Neutrophil (primary cell): Measurements from ENCODE around the gene DAB2IP.

Source experiments
- H3K27ac ChIP-seq: fragments of 200-600 bp; sonication (generic); 2 replicates; pipeline ENCODE4 v1.5.1; 2016; ENCODE audit warnings: mild to moderate bottlenecking, moderate library complexity
- H3K27me3 ChIP-seq: fragments of 200-600 bp; sonication (generic); 2 replicates; pipeline ENCODE4 v1.6.0; 2016; ENCODE audit warnings: mild to moderate bottlenecking
- H3K36me3 ChIP-seq: fragments of 200-600 bp; sonication (generic); 2 replicates; pipeline ENCODE4 v1.5.1; 2017
- H3K4me1 ChIP-seq, 2 experiments: fragments of 200-600 bp in 1 of 2; sonication (generic) in 1 of 2; 1 replicate in 1 of 2; 2 replicates in 1 of 2; pipeline versions ENCODE4 v1.5.1 to v1.6.1; 2013 to 2016; ENCODE audit warnings: low read depth in 1 of 2, low read length in 1 of 2, mild to moderate bottlenecking in 1 of 2, moderate library complexity in 1 of 2; ENCODE audit not compliant: control insufficient read depth in 1 of 2, insufficient read depth in 1 of 2
- H3K4me3 ChIP-seq, 2 experiments: fragments of 200-600 bp in 1 of 2; sonication (generic) in 1 of 2; 1 replicate in 1 of 2; 2 replicates in 1 of 2; pipeline ENCODE4 v1.5.1; 2013 to 2016; ENCODE audit warnings: low read depth in 1 of 2, low read length in 1 of 2, mild to moderate bottlenecking in 1 of 2, moderate library complexity in 1 of 2
- H3K9me3 ChIP-seq: fragments of 200-600 bp; sonication (generic); 2 replicates; pipeline ENCODE4 v1.5.1; 2016
- TF ChIP-seq, protein P1 (sequence below): fragments of 200-600 bp; sonication (generic); IDR thresholded peaks from 2 replicates; pipeline ENCODE4 v1.5.1; 2016; ENCODE audit warnings: antibody characterized with exemption

Gene DAB2IP

GRCh38 chr9:121774715-121775613 lies 123.5 kb downstream of the DAB2IP start:
- H3K27ac ChIP-seq: no peak overlapping the region
- no peak overlapping the region for H3K4me3 ChIP-seq
- no peaks in the 10 kb centered on the region for H3K27me3 ChIP-seq
- TF ChIP-seq, protein P1, sequence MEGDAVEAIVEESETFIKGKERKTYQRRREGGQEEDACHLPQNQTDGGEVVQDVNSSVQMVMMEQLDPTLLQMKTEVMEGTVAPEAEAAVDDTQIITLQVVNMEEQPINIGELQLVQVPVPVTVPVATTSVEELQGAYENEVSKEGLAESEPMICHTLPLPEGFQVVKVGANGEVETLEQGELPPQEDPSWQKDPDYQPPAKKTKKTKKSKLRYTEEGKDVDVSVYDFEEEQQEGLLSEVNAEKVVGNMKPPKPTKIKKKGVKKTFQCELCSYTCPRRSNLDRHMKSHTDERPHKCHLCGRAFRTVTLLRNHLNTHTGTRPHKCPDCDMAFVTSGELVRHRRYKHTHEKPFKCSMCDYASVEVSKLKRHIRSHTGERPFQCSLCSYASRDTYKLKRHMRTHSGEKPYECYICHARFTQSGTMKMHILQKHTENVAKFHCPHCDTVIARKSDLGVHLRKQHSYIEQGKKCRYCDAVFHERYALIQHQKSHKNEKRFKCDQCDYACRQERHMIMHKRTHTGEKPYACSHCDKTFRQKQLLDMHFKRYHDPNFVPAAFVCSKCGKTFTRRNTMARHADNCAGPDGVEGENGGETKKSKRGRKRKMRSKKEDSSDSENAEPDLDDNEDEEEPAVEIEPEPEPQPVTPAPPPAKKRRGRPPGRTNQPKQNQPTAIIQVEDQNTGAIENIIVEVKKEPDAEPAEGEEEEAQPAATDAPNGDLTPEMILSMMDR: no peak
- no peaks in the 10 kb centered on the region for H3K9me3 ChIP-seq
- H3K4me1 ChIP-seq: no peaks in the 10 kb centered on the region
- no peaks in the 10 kb centered on the region for H3K36me3 ChIP-seq

DNA sequence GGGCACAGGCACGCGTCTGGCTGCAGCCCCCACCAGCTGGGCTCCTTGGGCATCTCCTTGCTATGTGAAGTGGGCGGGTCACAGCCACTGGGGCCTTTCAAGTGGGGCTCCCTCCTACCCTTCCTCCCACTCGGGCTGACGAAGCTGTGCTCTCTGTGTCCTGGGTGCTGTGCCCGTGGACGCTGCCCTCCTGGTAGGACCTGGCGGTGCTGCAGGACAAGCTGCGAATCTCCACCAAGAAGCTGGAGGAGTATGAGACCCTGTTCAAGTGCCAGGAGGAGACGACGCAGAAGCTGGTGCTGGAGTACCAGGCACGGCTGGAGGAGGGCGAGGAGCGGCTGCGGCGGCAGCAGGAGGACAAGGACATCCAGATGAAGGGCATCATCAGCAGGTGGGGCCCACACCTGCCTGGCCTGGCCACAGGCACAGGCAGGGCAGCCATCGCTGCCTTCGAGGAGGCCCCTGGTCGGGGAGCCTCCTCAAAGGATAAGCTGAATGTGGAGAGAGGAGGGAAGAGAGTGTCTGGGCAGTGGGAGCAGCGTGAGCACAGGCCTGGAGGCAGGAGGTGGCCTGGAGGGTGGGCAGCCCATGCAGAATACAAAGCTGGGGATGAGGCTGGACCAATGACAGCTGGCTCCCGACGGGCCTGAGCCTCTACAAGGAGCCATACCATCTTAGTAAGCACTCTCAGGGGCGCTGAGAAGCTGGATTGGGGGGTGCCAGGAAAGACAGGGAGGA lies 124.7 kb downstream of the DAB2IP start:
- H3K36me3 ChIP-seq: no peaks in the 10 kb centered on the region
- H3K27me3 ChIP-seq: no peaks in the 10 kb centered on the region
- H3K27ac ChIP-seq: no peak overlapping the region
- no peaks in the 10 kb centered on the region for H3K4me1 ChIP-seq
- no peaks in the 10 kb centered on the region for H3K9me3 ChIP-seq
- TF ChIP-seq, protein P1: no peak
- H3K4me3 ChIP-seq: no peak overlapping the region

- Histone ChIP-seq H3K4me1 (no peaks in the 10 kb centered on the region), H3K4me3 (no peak overlapping the region), H3K27ac (no peak overlapping the region), H3K36me3 (no peaks in the 10 kb centered on the region), H3K9me3 (no peaks in the 10 kb centered on the region), H3K27me3 (no peaks in the 10 kb centered on the region)
- TF ChIP-seq, protein P1: no peak
Observed at GRCh38 chr9:121776739-121777637, 125.6 kb downstream of the DAB2IP start.

DNA sequence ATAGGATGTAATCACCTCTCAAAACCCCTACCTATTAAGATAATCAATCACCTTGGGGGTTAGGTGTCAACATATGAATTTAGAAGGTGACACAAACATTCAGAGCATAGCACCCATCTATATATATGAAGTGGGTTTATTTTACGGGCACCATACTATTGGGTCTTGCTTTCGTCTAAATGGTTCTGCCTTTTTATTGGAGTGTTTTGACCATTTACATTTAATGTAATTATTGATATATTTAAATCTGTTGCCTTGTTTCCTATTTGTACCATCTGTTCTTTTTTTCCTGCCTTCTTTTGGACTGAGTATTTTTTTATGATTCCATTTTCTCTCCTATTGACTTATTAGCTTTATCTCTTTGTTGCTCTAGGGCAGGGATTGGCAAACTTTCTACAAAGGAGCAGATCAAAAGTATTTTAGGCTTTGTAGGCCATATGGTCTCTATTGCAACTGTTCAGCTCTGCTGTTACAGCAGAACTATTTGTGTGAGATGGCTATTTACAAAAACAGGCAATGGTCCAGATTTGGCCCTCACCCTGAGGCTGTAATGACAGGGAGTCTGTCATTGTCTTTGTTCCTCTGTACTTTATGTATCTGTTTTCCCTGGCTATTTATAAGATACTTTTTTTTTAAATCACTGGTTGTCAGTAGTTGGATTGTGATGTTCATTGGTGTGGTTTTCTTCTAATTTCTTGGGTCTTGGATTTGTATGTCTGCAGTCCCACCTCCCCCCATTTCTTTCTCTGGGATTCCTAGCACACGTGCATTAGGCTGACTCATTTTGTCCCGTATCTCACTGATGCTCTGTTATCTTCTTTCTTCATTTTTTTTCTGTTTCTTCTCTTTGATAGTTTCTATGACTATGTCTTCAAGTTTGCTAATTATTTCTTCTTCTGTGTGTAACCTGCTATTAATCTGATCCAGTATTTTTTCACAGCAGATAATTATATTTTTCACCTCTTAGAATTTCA lies 127.1 kb downstream of the DAB2IP start:
- TF ChIP-seq, protein P1: no peak
- no peaks in the 10 kb centered on the region for H3K4me1 ChIP-seq
- H3K27ac ChIP-seq: no peak overlapping the region
- H3K9me3 ChIP-seq: no peaks in the 10 kb centered on the region
- no peaks in the 10 kb centered on the region for H3K27me3 ChIP-seq
- H3K36me3 ChIP-seq: no peaks in the 10 kb centered on the region
- H3K4me3 ChIP-seq: no peak overlapping the region
